Measurements from ENCODE around the gene PPP1CB. TPM values are rescaled to one million over a fixed set of nuclear protein-coding genes. Genes with fewer than 3 reads are reported as not detected.

The PPP1CB gene
- polyA plus RNA-seq, 1 of the 3 experiments (the other 2 are of a cell fraction), result 24.7 TPM

DNA sequence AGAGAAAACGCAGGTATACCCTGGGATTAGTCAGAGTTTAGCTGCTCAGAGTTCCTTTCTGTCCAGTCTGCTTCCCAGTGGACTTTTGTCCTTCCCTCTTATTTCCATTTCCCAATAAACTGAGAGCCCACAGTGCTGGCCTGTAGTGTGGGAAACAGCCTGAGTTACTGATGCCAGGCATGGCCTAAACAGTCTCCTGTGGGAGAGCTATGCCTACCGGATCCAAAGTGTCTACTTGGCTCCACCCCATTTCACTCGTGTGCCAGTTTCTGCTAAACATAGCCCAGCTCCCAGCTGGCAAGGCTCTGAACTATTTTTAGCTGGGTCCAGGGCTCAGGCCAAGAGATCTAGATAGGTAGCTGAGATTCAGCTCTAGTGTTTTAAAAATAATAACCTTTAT lies 15.6 kb upstream of the PPP1CB start:
- no peaks in the 10 kb centered on the region for H3K9me2 ChIP-seq
- peak overlapping the region in 1 of 2 experiments; percentile 62; a peak in 2 of 4 replicates for H3K27ac ChIP-seq (ENCODE audit: low read depth in 2 of 2, low read length in 1 of 2)
- no peaks in the 10 kb centered on the region for H3F3A ChIP-seq (replicated peaks; ENCODE audit: insufficient read depth)
- H3K4me3 ChIP-seq (ENCODE audit: low read depth in 2 of 2, low read length in 1 of 2), result no peak overlapping the region
- no peaks in the 10 kb centered on the region for H3K27me3 ChIP-seq (ENCODE audit: insufficient read depth)
- no peaks in the 10 kb centered on the region for H3K79me2 ChIP-seq (ENCODE audit: insufficient read depth)
- ChIA-PET POLR2A (interaction anchor here (0.6 to 0.8 kb wide), 2 partner anchors 16 to 71 kb away, joined by 3 read pairs; partner anchors contain the start of gene PPP1CB), CTCF (interaction anchor here (0.7 to 1.3 kb wide), 4 partner anchors 9 to 170 kb away, joined by 3 to 9 read pairs (median 3); no protein-coding TSS in a partner anchor)
- H4K20me1 ChIP-seq (ENCODE audit: insufficient read depth), result no peaks in the 10 kb centered on the region
- no peaks in the 10 kb centered on the region for H3K36me3 ChIP-seq (replicated peaks in 1 of 2; ENCODE audit: control insufficient read depth in 1 of 2, insufficient read depth in 2 of 2, low read length in 1 of 2)
- WGBS (ENCODE audit: low lambda C conversion rate), result 27% methylated on average over 3 of the region's 3 CpGs
- DNase-seq, result peak; percentile 40
- H3K9ac ChIP-seq, result no peak overlapping the region
- peaks cover 5% of the 10 kb centered on the region; the same call in 1 of the 2 replicates for H3K9me3 ChIP-seq
- no peak overlapping the region for H3K4me2 ChIP-seq
- no peak for TF ChIP-seq SIN3A (IDR thresholded peaks at IDR 0.05; ENCODE audit: borderline replicate concordance, low read depth, low read length)
- TF ChIP-seq POLR2AphosphoS5 (IDR thresholded peaks at IDR 0.05; ENCODE audit: low read depth, low read length), result no peak
- TF ChIP-seq ELF1 (IDR thresholded peaks at IDR 0.05), result no peak
- no peak for TF ChIP-seq RAD21 (IDR thresholded peaks at IDR 0.05; ENCODE audit: low read length)
- no peak for TF ChIP-seq CHD2 (IDR thresholded peaks at IDR 0.05; ENCODE audit: low read length, partially characterized antibody)
- no peak for TF ChIP-seq MXI1 (IDR thresholded peaks at IDR 0.05; ENCODE audit: low read depth, low read length)
- TF ChIP-seq TEAD4 (IDR thresholded peaks at IDR 0.05; ENCODE audit: borderline replicate concordance, insufficient read depth), result no peak
- no peak for TF ChIP-seq REST (IDR thresholded peaks at IDR 0.05; ENCODE audit: low read depth, low read length)
- TF ChIP-seq JUND (IDR thresholded peaks at IDR 0.05), result no peak
- peak; percentile 19; the same call in 1 of the 2 replicates for TF ChIP-seq TCF12 (IDR thresholded peaks at IDR 0.05)
- peak; percentile 91 for TF ChIP-seq MEF2A (IDR thresholded peaks at IDR 0.05; ENCODE audit: borderline replicate concordance, low read depth)
- TF ChIP-seq, protein P1, sequence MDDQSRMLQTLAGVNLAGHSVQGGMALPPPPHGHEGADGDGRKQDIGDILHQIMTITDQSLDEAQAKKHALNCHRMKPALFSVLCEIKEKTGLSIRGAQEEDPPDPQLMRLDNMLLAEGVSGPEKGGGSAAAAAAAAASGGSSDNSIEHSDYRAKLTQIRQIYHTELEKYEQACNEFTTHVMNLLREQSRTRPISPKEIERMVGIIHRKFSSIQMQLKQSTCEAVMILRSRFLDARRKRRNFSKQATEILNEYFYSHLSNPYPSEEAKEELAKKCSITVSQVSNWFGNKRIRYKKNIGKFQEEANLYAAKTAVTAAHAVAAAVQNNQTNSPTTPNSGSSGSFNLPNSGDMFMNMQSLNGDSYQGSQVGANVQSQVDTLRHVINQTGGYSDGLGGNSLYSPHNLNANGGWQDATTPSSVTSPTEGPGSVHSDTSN (IDR thresholded peaks at IDR 0.05), result 0 out of 2 replicates have a peak, but pooled peaks have one; percentile 10
- TF ChIP-seq, protein P2, sequence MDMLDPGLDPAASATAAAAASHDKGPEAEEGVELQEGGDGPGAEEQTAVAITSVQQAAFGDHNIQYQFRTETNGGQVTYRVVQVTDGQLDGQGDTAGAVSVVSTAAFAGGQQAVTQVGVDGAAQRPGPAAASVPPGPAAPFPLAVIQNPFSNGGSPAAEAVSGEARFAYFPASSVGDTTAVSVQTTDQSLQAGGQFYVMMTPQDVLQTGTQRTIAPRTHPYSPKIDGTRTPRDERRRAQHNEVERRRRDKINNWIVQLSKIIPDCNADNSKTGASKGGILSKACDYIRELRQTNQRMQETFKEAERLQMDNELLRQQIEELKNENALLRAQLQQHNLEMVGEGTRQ (IDR thresholded peaks at IDR 0.05; ENCODE audit: borderline replicate concordance, low read depth, low read length), result no peak
- TF ChIP-seq, protein P3, sequence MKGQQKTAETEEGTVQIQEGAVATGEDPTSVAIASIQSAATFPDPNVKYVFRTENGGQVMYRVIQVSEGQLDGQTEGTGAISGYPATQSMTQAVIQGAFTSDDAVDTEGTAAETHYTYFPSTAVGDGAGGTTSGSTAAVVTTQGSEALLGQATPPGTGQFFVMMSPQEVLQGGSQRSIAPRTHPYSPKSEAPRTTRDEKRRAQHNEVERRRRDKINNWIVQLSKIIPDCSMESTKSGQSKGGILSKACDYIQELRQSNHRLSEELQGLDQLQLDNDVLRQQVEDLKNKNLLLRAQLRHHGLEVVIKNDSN (IDR thresholded peaks at IDR 0.05; ENCODE audit: borderline replicate concordance, low read depth), result no peak
- TF ChIP-seq CTCF (IDR thresholded peaks at IDR 0.05), result no peak
- TF ChIP-seq MAX (IDR thresholded peaks at IDR 0.05; ENCODE audit: low read depth), result no peak
- TF ChIP-seq NFIC (IDR thresholded peaks at IDR 0.05; ENCODE audit: borderline replicate concordance), result peak; percentile 65
- no peak for TF ChIP-seq EP300 (IDR thresholded peaks at IDR 0.05; ENCODE audit: borderline replicate concordance in 1 of 2, low read depth in 1 of 2, low read length in 1 of 2)
- TF ChIP-seq RCOR1 (IDR thresholded peaks at IDR 0.05; ENCODE audit: low read length), result no peak
- H2AFZ ChIP-seq (ENCODE audit: low read depth), result 0 out of 2 replicates have a peak overlapping the region, but pooled peaks have one; percentile 41
- peaks cover 3 to 6% of the 10 kb centered on the region in 2 experiments; a peak in 2 of 4 replicates for H3K4me1 ChIP-seq (ENCODE audit: control insufficient read depth in 1 of 2, insufficient read depth in 2 of 2, low read depth in 1 of 2, low read length in 1 of 2)

Data from SK-N-SH (cell line).